Dendritic cell treated with granulocyte-macrophage colony-stimulating factor and Interleukin-4, amounts not matched to agents 40 ng/mL and 50 ng/mL, for 4 days (primary cell): ENCODE results near the gene SIGLEC8.

Experiments used
- H3K27ac Mint-ChIP-seq: one replicate; pipeline ENCODE4 v1.8.0; 2022; ENCODE audit warnings: mild to moderate bottlenecking, mixed read lengths
- H3K27me3 Mint-ChIP-seq: one replicate; pipeline ENCODE4 v1.8.0; 2022; ENCODE audit warnings: mild to moderate bottlenecking, mixed read lengths
- H3K36me3 Mint-ChIP-seq: one replicate; pipeline ENCODE4 v1.8.0; 2022; ENCODE audit warnings: low read depth, mixed read lengths
- H3K4me1 Mint-ChIP-seq: one replicate; pipeline ENCODE4 v1.8.0; 2022; ENCODE audit warnings: low read depth, mixed read lengths
- H3K4me3 Mint-ChIP-seq: one replicate; pipeline ENCODE4 v1.8.0; 2022; ENCODE audit warnings: mild to moderate bottlenecking, moderate library complexity, mixed read lengths
- H3K9me3 Mint-ChIP-seq: one replicate; pipeline ENCODE4 v1.8.0; 2022; ENCODE audit warnings: mixed read lengths
- intact Hi-C: fragments of 100-400 bp; cut with micrococcal nuclease; formaldehyde crosslinking; loops from one replicate; pipeline ENCODE4 v1.15.0; 2022

Gene SIGLEC8

GRCh38 chr19:51485960-51486660, 27.9 kb upstream of the SIGLEC8 start:
- Mint-ChIP-seq H3K4me1 (peaks cover 4% of the 10 kb centered on the region), H3K27me3 (peaks cover 42% of the 10 kb centered on the region), H3K4me3 (no peak overlapping the region), H3K9me3 (no peaks in the 10 kb centered on the region), H3K27ac (no peak overlapping the region), H3K36me3 (no peaks in the 10 kb centered on the region)
- intact Hi-C loops: no loop called here

GRCh38 chr19:51480590-51480989, 22.3 kb upstream of the SIGLEC8 start:
- Mint-ChIP-seq H3K27me3 (peaks cover 77% of the 10 kb centered on the region), H3K4me3 (no peak overlapping the region), H3K36me3 (no peaks in the 10 kb centered on the region), H3K9me3 (no peaks in the 10 kb centered on the region), H3K27ac (no peak overlapping the region), H3K4me1 (no peaks in the 10 kb centered on the region)
- intact Hi-C loops: no loop called here

- H3K4me3 Mint-ChIP-seq: no peak overlapping the region
- H3K4me1 Mint-ChIP-seq: no peaks in the 10 kb centered on the region
- no peak overlapping the region for H3K27ac Mint-ChIP-seq
- peaks cover 68% of the 10 kb centered on the region for H3K27me3 Mint-ChIP-seq
- H3K36me3 Mint-ChIP-seq: no peaks in the 10 kb centered on the region
- no peaks in the 10 kb centered on the region for H3K9me3 Mint-ChIP-seq
- intact Hi-C loops: loop anchor here (10.0 kb wide), 1 partner anchor 355 kb away; no protein-coding TSS in a partner anchor
These were observed 21.5 kb upstream of the SIGLEC8 start for GRCh38 chr19:51479531-51480331.

DNA sequence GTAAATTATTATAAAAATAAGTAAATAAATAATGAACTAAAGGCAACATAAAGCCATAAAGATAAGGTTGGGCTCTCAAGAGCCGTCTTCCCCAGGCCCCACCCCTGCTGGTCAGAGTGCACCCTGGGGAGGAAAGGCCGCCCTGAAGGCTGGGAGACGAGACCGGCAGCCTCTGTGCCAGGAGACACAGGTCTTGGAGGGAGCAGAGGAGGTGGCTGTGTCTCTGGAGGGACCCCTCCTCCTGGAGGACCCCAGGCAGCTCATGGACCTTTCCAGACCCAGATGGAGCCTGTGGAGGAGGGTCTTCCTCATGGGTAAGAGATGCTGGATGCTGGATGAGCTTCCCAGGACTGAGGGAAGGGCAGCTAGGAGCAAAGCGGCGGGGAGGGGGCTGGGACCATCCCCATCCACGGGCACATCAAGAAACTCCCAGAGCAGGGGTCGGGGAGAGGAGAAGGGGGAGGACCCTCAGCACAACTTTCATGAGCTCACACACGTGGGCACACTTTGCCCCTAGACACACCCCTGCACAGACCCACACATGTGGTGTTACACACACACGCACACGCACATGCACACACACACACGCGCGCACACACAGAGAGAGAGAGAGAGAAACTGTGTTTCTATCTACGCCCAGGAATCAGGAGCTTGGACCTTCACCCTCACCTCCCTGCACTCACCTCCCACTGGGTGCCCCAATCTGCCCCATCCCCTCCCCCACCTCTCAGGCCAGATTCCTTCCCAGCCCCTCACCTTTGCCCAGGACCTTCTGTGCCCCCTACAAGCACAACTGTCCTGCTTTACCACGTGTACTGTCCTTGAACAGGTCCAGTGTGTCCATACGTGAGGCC, 20.4 kb upstream of the SIGLEC8 start, which contains the start of gene CEACAM18:
TSS of gene CEACAM18 (plus strand) at position 159 of the 854 bp plus-strand sequence.
- no peaks in the 10 kb centered on the region for H3K36me3 Mint-ChIP-seq
- intact Hi-C loops: loop anchor here (10.0 kb wide), 1 partner anchor 356 kb away; no protein-coding TSS in a partner anchor
- H3K4me1 Mint-ChIP-seq: no peaks in the 10 kb centered on the region
- H3K27ac Mint-ChIP-seq: no peak within 1 kb of the TSS
- no peaks in the 10 kb centered on the region for H3K9me3 Mint-ChIP-seq
- H3K4me3 Mint-ChIP-seq: no peak within 1 kb of the TSS
- H3K27me3 Mint-ChIP-seq: peaks cover 62% of the 10 kb centered on the region

- no peaks in the 10 kb centered on the region for H3K36me3 Mint-ChIP-seq
- no peak overlapping the region for H3K27ac Mint-ChIP-seq
- intact Hi-C loops: loop anchor here (10.0 kb wide), 1 partner anchor 357 kb away; no protein-coding TSS in a partner anchor
- no peak overlapping the region for H3K4me3 Mint-ChIP-seq
- no peaks in the 10 kb centered on the region for H3K9me3 Mint-ChIP-seq
- H3K27me3 Mint-ChIP-seq: peaks cover 53% of the 10 kb centered on the region
- peaks cover 6% of the 10 kb centered on the region for H3K4me1 Mint-ChIP-seq
These were observed 19.1 kb upstream of the SIGLEC8 start for GRCh38 chr19:51477344-51477743.

DNA sequence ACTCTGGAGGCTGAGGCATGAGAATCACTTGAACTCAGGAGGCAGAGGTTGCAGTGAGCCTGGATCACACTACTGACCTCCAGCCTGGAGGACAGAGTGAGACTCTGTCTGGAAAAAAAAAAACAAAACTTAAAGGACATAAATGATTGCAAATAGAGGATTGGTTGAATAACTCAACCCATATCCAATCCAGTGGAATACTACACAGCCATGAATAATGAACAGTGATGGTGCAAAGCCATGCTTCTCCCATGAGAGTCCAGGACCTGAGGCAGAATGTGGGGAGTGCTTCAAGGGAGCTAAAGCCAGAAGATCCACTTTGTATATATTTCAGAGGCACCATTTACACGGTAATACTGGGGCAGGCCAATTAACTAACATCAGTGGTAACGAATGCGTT, 17.9 kb upstream of the SIGLEC8 start:
- Mint-ChIP-seq H3K27me3 (peaks cover 44% of the 10 kb centered on the region), H3K36me3 (no peaks in the 10 kb centered on the region), H3K27ac (no peak overlapping the region), H3K4me3 (no peak overlapping the region), H3K4me1 (peaks cover 6% of the 10 kb centered on the region), H3K9me3 (no peaks in the 10 kb centered on the region)
- intact Hi-C loops: loop anchor here (10.0 kb wide), 1 partner anchor 359 kb away; no protein-coding TSS in a partner anchor

- no peak overlapping the region for H3K27ac Mint-ChIP-seq
- no peaks in the 10 kb centered on the region for H3K9me3 Mint-ChIP-seq
- intact Hi-C loops: loop anchor here (1.0 to 10.0 kb wide), 4 partner anchors 42 to 362 kb away; no protein-coding TSS in a partner anchor
- H3K4me1 Mint-ChIP-seq: peaks cover 23% of the 10 kb centered on the region
- no peak overlapping the region for H3K4me3 Mint-ChIP-seq
- H3K27me3 Mint-ChIP-seq: peaks cover 20% of the 10 kb centered on the region
- H3K36me3 Mint-ChIP-seq: no peaks in the 10 kb centered on the region
These were observed 14.9 kb upstream of the SIGLEC8 start for GRCh38 chr19:51473009-51473707.

- no peaks in the 10 kb centered on the region for H3K9me3 Mint-ChIP-seq
- H3K36me3 Mint-ChIP-seq: no peaks in the 10 kb centered on the region
- no peak overlapping the region for H3K27ac Mint-ChIP-seq
- peaks cover 28% of the 10 kb centered on the region for H3K4me1 Mint-ChIP-seq
- H3K4me3 Mint-ChIP-seq: no peak overlapping the region
- peaks cover 18% of the 10 kb centered on the region for H3K27me3 Mint-ChIP-seq
- intact Hi-C loops: loop anchor here (1.0 to 10.0 kb wide), 4 partner anchors 43 to 362 kb away; no protein-coding TSS in a partner anchor
These were observed 14.4 kb upstream of the SIGLEC8 start for GRCh38 chr19:51472607-51473006.

DNA sequence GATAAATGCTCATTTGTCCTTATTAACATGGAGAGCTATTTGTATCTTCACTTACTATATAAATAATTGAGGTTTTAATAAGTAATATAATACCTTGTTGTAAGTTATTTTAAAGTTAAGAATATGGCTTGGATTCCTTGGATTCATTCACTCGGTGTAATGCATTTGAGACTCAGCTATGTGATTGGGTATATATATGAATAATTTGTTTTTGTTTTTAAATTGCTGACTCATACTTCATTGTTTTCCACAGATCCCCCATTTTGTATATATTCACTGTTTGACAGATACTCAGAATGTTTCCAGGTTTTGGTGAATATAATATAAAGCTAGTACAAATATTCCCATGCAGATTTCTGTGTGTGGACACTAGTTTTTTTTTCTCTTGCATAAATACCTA, 13.3 kb upstream of the SIGLEC8 start:
- Mint-ChIP-seq H3K36me3 (no peaks in the 10 kb centered on the region), H3K27me3 (peaks cover 15% of the 10 kb centered on the region), H3K9me3 (no peaks in the 10 kb centered on the region), H3K4me3 (no peak overlapping the region), H3K4me1 (peaks cover 39% of the 10 kb centered on the region), H3K27ac (no peak overlapping the region)
- intact Hi-C loops: loop anchor here (5.0 to 10.0 kb wide), 2 partner anchors 136 to 363 kb away; no protein-coding TSS in a partner anchor

- Mint-ChIP-seq H3K4me3 (no peak overlapping the region), H3K27me3 (peaks cover 13% of the 10 kb centered on the region), H3K36me3 (no peaks in the 10 kb centered on the region), H3K9me3 (no peaks in the 10 kb centered on the region), H3K27ac (no peak overlapping the region), H3K4me1 (peaks cover 44% of the 10 kb centered on the region)
- intact Hi-C loops: loop anchor here (5.0 to 10.0 kb wide), 2 partner anchors 136 to 364 kb away; no protein-coding TSS in a partner anchor
These were observed 12.7 kb upstream of the SIGLEC8 start for GRCh38 chr19:51470966-51471365.

DNA sequence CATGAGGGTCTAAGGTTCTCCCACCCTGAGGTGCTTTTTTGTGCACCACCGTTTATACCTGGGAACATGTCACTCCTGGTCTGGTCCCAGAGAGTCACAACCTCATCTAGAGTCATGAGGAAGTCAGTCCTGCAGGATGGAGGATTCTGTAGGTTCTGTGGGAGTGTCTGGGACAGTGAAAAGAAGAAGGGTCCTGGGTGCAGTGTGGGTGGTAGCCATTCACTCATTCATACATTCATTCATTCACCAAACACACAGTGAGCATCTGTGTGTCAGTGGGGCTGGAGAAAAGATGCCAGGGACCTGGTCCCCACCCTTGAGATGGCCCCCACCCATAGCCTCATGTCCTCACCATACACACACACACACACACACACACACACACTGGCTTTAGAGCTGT, 11.4 kb upstream of the SIGLEC8 start:
- H3K4me3 Mint-ChIP-seq: no peak overlapping the region
- H3K27ac Mint-ChIP-seq: no peak overlapping the region
- no peaks in the 10 kb centered on the region for H3K9me3 Mint-ChIP-seq
- peaks cover 49% of the 10 kb centered on the region for H3K4me1 Mint-ChIP-seq
- no peaks in the 10 kb centered on the region for H3K36me3 Mint-ChIP-seq
- H3K27me3 Mint-ChIP-seq: peaks cover 20% of the 10 kb centered on the region
- intact Hi-C loops: loop anchor here (5.0 to 10.0 kb wide), 2 partner anchors 138 to 365 kb away; no protein-coding TSS in a partner anchor

DNA sequence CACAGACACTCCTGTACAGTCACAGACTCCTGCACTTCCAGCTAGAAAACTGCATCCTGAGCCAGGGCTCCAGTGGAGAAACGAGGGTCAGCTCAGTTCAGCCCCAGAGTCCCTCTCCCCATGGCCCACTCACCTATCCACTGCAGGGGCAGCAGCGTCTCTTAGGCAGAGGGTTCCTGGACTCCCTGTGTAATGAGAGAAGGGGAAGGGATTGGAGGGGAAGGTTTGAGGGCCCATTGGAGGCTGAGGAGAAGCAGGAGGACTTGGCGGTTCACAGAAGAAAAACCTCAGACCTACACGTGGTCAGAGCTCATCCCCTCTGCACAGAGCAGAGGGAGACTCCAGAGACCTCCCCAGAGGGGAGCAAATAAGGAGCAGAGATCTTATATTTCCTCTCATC, 10.9 kb upstream of the SIGLEC8 start:
- H3K4me3 Mint-ChIP-seq: no peak overlapping the region
- H3K9me3 Mint-ChIP-seq: no peaks in the 10 kb centered on the region
- intact Hi-C loops: no loop called here
- no peaks in the 10 kb centered on the region for H3K36me3 Mint-ChIP-seq
- H3K27me3 Mint-ChIP-seq: peaks cover 21% of the 10 kb centered on the region
- no peak overlapping the region for H3K27ac Mint-ChIP-seq
- peaks cover 52% of the 10 kb centered on the region for H3K4me1 Mint-ChIP-seq

GRCh38 chr19:51468545-51468920, 10.3 kb upstream of the SIGLEC8 start:
- Mint-ChIP-seq H3K36me3 (no peaks in the 10 kb centered on the region), H3K27me3 (peaks cover 22% of the 10 kb centered on the region), H3K4me1 (peaks cover 56% of the 10 kb centered on the region), H3K4me3 (no peak overlapping the region), H3K27ac (no peak overlapping the region), H3K9me3 (no peaks in the 10 kb centered on the region)
- intact Hi-C loops: no loop called here
